SU-DHL-6 (cell line): ENCODE results near the gene CNTN4.

Source experiments
- EZH2phosphoT487 ChIP-seq: fragments of 200-600 bp; sonication (generic), shearing (Covaris generic); conservative IDR thresholded peaks from 2 replicates; pipeline ENCODE4 v1.6.1; 2018; ENCODE audit warnings: mild to moderate bottlenecking, antibody characterized with exemption, low read length, moderate library complexity, mixed read lengths
- TF ChIP-seq, protein P1 (sequence below): fragments of 200-600 bp; sonication (generic); IDR thresholded peaks from one replicate; pipeline ENCODE4 v1.5.1; 2017; ENCODE audit warnings: antibody characterized with exemption, mild to moderate bottlenecking, low read length, moderate library complexity; ENCODE audit not compliant: insufficient read depth, poor library complexity, severe bottlenecking

GRCh38 chr3:2092758-2093157 is 5.9 kb upstream of the CNTN4 start:
- TF ChIP-seq, protein P1, sequence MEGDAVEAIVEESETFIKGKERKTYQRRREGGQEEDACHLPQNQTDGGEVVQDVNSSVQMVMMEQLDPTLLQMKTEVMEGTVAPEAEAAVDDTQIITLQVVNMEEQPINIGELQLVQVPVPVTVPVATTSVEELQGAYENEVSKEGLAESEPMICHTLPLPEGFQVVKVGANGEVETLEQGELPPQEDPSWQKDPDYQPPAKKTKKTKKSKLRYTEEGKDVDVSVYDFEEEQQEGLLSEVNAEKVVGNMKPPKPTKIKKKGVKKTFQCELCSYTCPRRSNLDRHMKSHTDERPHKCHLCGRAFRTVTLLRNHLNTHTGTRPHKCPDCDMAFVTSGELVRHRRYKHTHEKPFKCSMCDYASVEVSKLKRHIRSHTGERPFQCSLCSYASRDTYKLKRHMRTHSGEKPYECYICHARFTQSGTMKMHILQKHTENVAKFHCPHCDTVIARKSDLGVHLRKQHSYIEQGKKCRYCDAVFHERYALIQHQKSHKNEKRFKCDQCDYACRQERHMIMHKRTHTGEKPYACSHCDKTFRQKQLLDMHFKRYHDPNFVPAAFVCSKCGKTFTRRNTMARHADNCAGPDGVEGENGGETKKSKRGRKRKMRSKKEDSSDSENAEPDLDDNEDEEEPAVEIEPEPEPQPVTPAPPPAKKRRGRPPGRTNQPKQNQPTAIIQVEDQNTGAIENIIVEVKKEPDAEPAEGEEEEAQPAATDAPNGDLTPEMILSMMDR, result no peak
- no peak for TF ChIP-seq EZH2phosphoT487
